Vagina (tissue), 2 donors: ENCODE data around the gene PCDHGA10. TPM values are rescaled to one million over a fixed set of nuclear protein-coding genes. Genes with fewer than 3 reads are reported as not detected.

ENCODE experiments used
- DNase-seq, 2 donors: peaks; one replicate each; pipeline ENCODE4 v3.0.0-alpha.2; 2017; ENCODE audit errors: extremely low spot score in 2 of 2
- H3K27ac ChIP-seq: fragments of 200-600 bp; sonication (generic); one replicate; pipeline ENCODE4 v1.5.1; 2019
- H3K27me3 ChIP-seq: fragments of 200-600 bp; sonication (generic); one replicate; pipeline ENCODE4 v1.5.1; 2019
- H3K36me3 ChIP-seq, 2 donors: fragments of 200-600 bp; sonication (generic); one replicate each; pipeline ENCODE4 v1.5.1; 2017 to 2019
- H3K4me1 ChIP-seq: fragments of 200-600 bp; sonication (generic); one replicate; pipeline ENCODE4 v1.5.1; 2019
- H3K4me3 ChIP-seq, 2 donors: fragments of 200-600 bp; sonication (generic); 1 replicate in 1 of 2; 2 replicates in 1 of 2; pipeline ENCODE4 v1.5.1; 2016 to 2019
- H3K9me3 ChIP-seq: fragments of 200-600 bp; sonication (generic); one replicate; pipeline ENCODE4 v1.5.1; 2019
- CTCF ChIP-seq, 3 experiments: fragments of 450-650 bp in 2 of 3; fragments of 200-600 bp in 1 of 3; sonication (generic) in 1 of 3; IDR thresholded peaks; one replicate each; pipeline ENCODE4 v1.5.1; 2017 to 2019; ENCODE audit warnings: antibody characterized with exemption in 3 of 3, mild to moderate bottlenecking in 2 of 3, moderate library complexity in 2 of 3
- POLR2A ChIP-seq, 2 donors: fragments of 450-650 bp; IDR thresholded peaks; one replicate each; pipeline ENCODE4 v1.6.1; 2017; ENCODE audit warnings: antibody characterized with exemption in 2 of 2, mild to moderate bottlenecking in 2 of 2, moderate library complexity in 2 of 2
- POLR2AphosphoS5 ChIP-seq, 2 donors: sonication (generic); formaldehyde crosslinking; IDR thresholded peaks; one replicate each; pipeline ENCODE4 v1.9.0; 2017; ENCODE audit warnings: antibody characterized with exemption in 2 of 2, mild to moderate bottlenecking in 2 of 2, low read depth in 1 of 2; ENCODE audit not compliant: insufficient read depth in 1 of 2
- intact Hi-C: fragments of 100-400 bp; cut with DNase I; formaldehyde crosslinking; loops from one replicate; pipeline ENCODE4 v1.15.1; 2023
- total RNA-seq: library from RNA; depleted of rRNA; stranded (reverse); fragments of >200 nt; gene quantifications from one replicate; pipeline ENCODE4 v1.2.3, GENCODE V29; 2016

The PCDHGA10 gene
- total RNA-seq, 1 donor from 2014 or later, result 10.6 TPM

- DNase-seq, result no peak
- Histone ChIP-seq H3K4me3 (no peak overlapping the region), H3K9me3 (no peaks in the 10 kb centered on the region), H3K4me1 (no peaks in the 10 kb centered on the region), H3K36me3 (no peaks in the 10 kb centered on the region), H3K27ac (no peak overlapping the region), H3K27me3 (no peaks in the 10 kb centered on the region)
- TF ChIP-seq POLR2A (IDR thresholded peaks at IDR 0.05), result no peak
- TF ChIP-seq POLR2AphosphoS5 (IDR thresholded peaks at IDR 0.05; ENCODE audit: insufficient read depth in 1 of 2, low read depth in 1 of 2), result no peak
- TF ChIP-seq CTCF (IDR thresholded peaks at IDR 0.05), result no peak
- intact Hi-C loops, result no loop called here
These were observed 52.6 kb downstream of the PCDHGA10 start for GRCh38 chr5:141465351-141465750.

Other genes with a start within 250 kb of the PCDHGA10 start
- gene PCDHB7, start 240.3 kb upstream of the PCDHGA10 start, total RNA-seq, result 0.98 TPM
- gene PCDHB8, start 235.2 kb upstream of the PCDHGA10 start, total RNA-seq, result 0.25 TPM
- 12.3 TPM for gene PCDHB16, start 230.6 kb upstream of the PCDHGA10 start, total RNA-seq
- 3.7 TPM for gene PCDHB9, start 225.8 kb upstream of the PCDHGA10 start, total RNA-seq
- 3.2 TPM for gene PCDHB10, start 220.6 kb upstream of the PCDHGA10 start, total RNA-seq
- gene PCDHB11, start 213.4 kb upstream of the PCDHGA10 start, total RNA-seq, result 2.2 TPM
- 2.5 TPM for gene PCDHB12, start 204.3 kb upstream of the PCDHGA10 start, total RNA-seq
- gene PCDHB13, start 199.1 kb upstream of the PCDHGA10 start, total RNA-seq, result 3.7 TPM
- 4.2 TPM for gene PCDHB14, start 189.6 kb upstream of the PCDHGA10 start, total RNA-seq
- gene PCDHB15, start 167.6 kb upstream of the PCDHGA10 start, total RNA-seq, result 3.2 TPM
- not detected for gene SLC25A2, start 108.9 kb upstream of the PCDHGA10 start, total RNA-seq
- 53.8 TPM for gene TAF7, start 92.2 kb upstream of the PCDHGA10 start, total RNA-seq
- gene PCDHGA1, start 82.5 kb upstream of the PCDHGA10 start, total RNA-seq, result not detected
- gene PCDHGA2, start 74.2 kb upstream of the PCDHGA10 start, total RNA-seq, result 6.1 TPM
- gene PCDHGA3, start 69.2 kb upstream of the PCDHGA10 start, total RNA-seq, result 3.4 TPM
- gene PCDHGB1, start 62.9 kb upstream of the PCDHGA10 start, total RNA-seq, result 3.9 TPM
- 3.9 TPM for gene PCDHGA4, start 58.0 kb upstream of the PCDHGA10 start, total RNA-seq
- gene PCDHGB2, start 53.0 kb upstream of the PCDHGA10 start, total RNA-seq, result 8.3 TPM
- gene PCDHGA5, start 48.8 kb upstream of the PCDHGA10 start, total RNA-seq, result 8.6 TPM
- gene PCDHGB3, start 42.7 kb upstream of the PCDHGA10 start, total RNA-seq, result 5.4 TPM
- gene PCDHGA6, start 39.1 kb upstream of the PCDHGA10 start, total RNA-seq, result 6.4 TPM
- gene PCDHGA7, start 30.2 kb upstream of the PCDHGA10 start, total RNA-seq, result 5.2 TPM
- 10.3 TPM for gene PCDHGB4, start 25.3 kb upstream of the PCDHGA10 start, total RNA-seq
- gene PCDHGA8, start 20.4 kb upstream of the PCDHGA10 start, total RNA-seq, result 6.4 TPM
- gene PCDHGB5, start 15.0 kb upstream of the PCDHGA10 start, total RNA-seq, result 15.0 TPM
- 8.8 TPM for gene PCDHGA9, start 10.2 kb upstream of the PCDHGA10 start, total RNA-seq
- 12.5 TPM for gene PCDHGB6, start 5.0 kb upstream of the PCDHGA10 start, total RNA-seq
- 14.2 TPM for gene PCDHGB7, start 4.7 kb downstream of the PCDHGA10 start, total RNA-seq
- gene PCDHGA11, start 8.1 kb downstream of the PCDHGA10 start, total RNA-seq, result 6.6 TPM
- gene PCDHGA12, start 17.5 kb downstream of the PCDHGA10 start, total RNA-seq, result 10.6 TPM
- 78.3 TPM for gene PCDHGC3, start 63.0 kb downstream of the PCDHGA10 start, total RNA-seq
- 4.9 TPM for gene PCDHGC4, start 72.0 kb downstream of the PCDHGA10 start, total RNA-seq
- gene PCDHGC5, start 76.1 kb downstream of the PCDHGA10 start, total RNA-seq, result 3.4 TPM
- 64.1 TPM for gene DIAPH1, start 206.0 kb downstream of the PCDHGA10 start, total RNA-seq
- gene HDAC3, start 223.9 kb downstream of the PCDHGA10 start, total RNA-seq, result 44.7 TPM
- 5.6 TPM for gene RELL2, start 224.0 kb downstream of the PCDHGA10 start, total RNA-seq
- 42.2 TPM for gene FCHSD1, start 238.4 kb downstream of the PCDHGA10 start, total RNA-seq